K562 (cell line): ENCODE data around the gene MYO18B. TPM values are rescaled to one million over a fixed set of nuclear protein-coding genes. Genes with fewer than 3 reads are reported as not detected.

Experiments used
- ATAC-seq: fragments of 200-7000 bp; cut with Tn5 transposase; 3 replicates; pipeline ENCODE4 v1.9.1; 2020; ENCODE audit warnings: moderate library complexity
- BruUV-seq: library from RNA; stranded (reverse); fragments of 400-500 nt; replicated peaks from 2 replicates; lab custom pipeline; 2021; lab: Mats Ljungman, UMichigan
- CTCF ChIA-PET: fragments of 300-600 bp; formaldehyde crosslinking; extraction: SDS; loops from one replicate; lab custom pipeline; 2021; ENCODE audit warnings: low intra/inter-chr PET ratio; lab: Yijun Ruan, JAX
- POLR2A ChIA-PET: fragments of 300-600, 350-650 bp; sonication (Branson Sonifier 250); formaldehyde crosslinking; extraction: SDS; loops from one replicate; lab custom pipeline; 2021; ENCODE audit warnings: antibody characterized with exemption, inconsistent platforms; lab: Yijun Ruan, JAX
- DNase-seq, 4 experiments: peaks; one replicate each; pipeline versions ENCODE4 v3.0.0 to v3.0.0-alpha.2; 2011 to 2018; ENCODE audit warnings: low spot score in 3 of 4, mixed read lengths in 3 of 4; ENCODE audit errors: extremely low read depth in 1 of 4
- FAIRE-seq: peaks from 2 replicates; lab custom pipeline; 2011; peaks lifted over from hg19 to GRCh38; lab: Jason Lieb, UNC
- H2AFZ ChIP-seq: 2 replicates; pipeline ENCODE4 v1.6.0; 2011; ENCODE audit warnings: low read depth, low read length, control low read depth, inconsistent platforms
- H3K27ac ChIP-seq: fragments of 200-600 bp; 3 replicates; pipeline ENCODE4 v1.8.0; 2011; ENCODE audit warnings: low read depth, mild to moderate bottlenecking, control low read depth, inconsistent platforms, low read length, moderate library complexity, mixed read lengths; ENCODE audit errors: extremely low read depth
- H3K27me3 ChIP-seq, 2 experiments: fragments of 300-600 bp in 1 of 2; 2 replicates in 1 of 2; 3 replicates in 1 of 2; pipeline versions ENCODE4 v1.6.0 to v1.8.0; 2011; ENCODE audit warnings: inconsistent platforms in 2 of 2, low read length in 2 of 2, mild to moderate bottlenecking in 1 of 2, mixed read lengths in 1 of 2, moderate library complexity in 1 of 2; ENCODE audit not compliant: control insufficient read depth in 2 of 2, insufficient read depth in 2 of 2
- H3K36me3 ChIP-seq: fragments of 300-600 bp; 3 replicates; pipeline ENCODE4 v1.8.0; 2011; ENCODE audit warnings: mild to moderate bottlenecking, low read length, inconsistent platforms; ENCODE audit not compliant: control insufficient read depth, insufficient read depth
- H3K4me1 ChIP-seq, 2 experiments: fragments of 200-600 bp in 1 of 2; replicated peaks in 1 of 2; 2 replicates in 1 of 2; 3 replicates in 1 of 2; pipeline versions ENCODE4 v1.5.1 to v1.8.0; 2011; ENCODE audit warnings: inconsistent platforms in 2 of 2, low read length in 2 of 2, mild to moderate bottlenecking in 1 of 2, mixed read lengths in 1 of 2, moderate library complexity in 1 of 2; ENCODE audit not compliant: control insufficient read depth in 2 of 2, insufficient read depth in 2 of 2
- H3K4me2 ChIP-seq: 2 replicates; pipeline ENCODE4 v1.6.1; 2011; ENCODE audit warnings: low read length, control low read depth, inconsistent platforms, mixed read lengths; ENCODE audit not compliant: insufficient read depth
- H3K4me3 ChIP-seq: fragments of 200-600 bp; sonication (generic), shearing (Covaris generic); 2 replicates; pipeline ENCODE4 v1.5.1; 2016; ENCODE audit warnings: control low read depth, inconsistent platforms
- H3K79me2 ChIP-seq: fragments of 200-600 bp; 3 replicates; pipeline ENCODE4 v1.8.0; 2011; ENCODE audit warnings: low read length, inconsistent platforms; ENCODE audit not compliant: control insufficient read depth, insufficient read depth
- H3K9ac ChIP-seq, 2 experiments: 2 replicates each; pipeline versions ENCODE4 v1.6.0 to v1.6.1; 2011; ENCODE audit warnings: low read depth in 2 of 2, low read length in 2 of 2, control low read depth in 1 of 2, inconsistent platforms in 1 of 2, mild to moderate bottlenecking in 1 of 2, mixed read lengths in 1 of 2; ENCODE audit not compliant: insufficient read depth in 1 of 2
- H3K9me1 ChIP-seq: one replicate; pipeline ENCODE4 v1.6.0; 2011; ENCODE audit warnings: inconsistent platforms, mild to moderate bottlenecking, low read length, moderate library complexity; ENCODE audit not compliant: control insufficient read depth, insufficient read depth
- H3K9me3 ChIP-seq: replicated peaks from 2 replicates; pipeline ENCODE4 v1.5.1; 2011; ENCODE audit warnings: low read depth, low read length, inconsistent platforms; ENCODE audit not compliant: control insufficient read depth, insufficient read depth
- H4K20me1 ChIP-seq: replicated peaks from 2 replicates; pipeline ENCODE4 v1.6.1; 2011; ENCODE audit warnings: low read length, inconsistent platforms, mixed read lengths; ENCODE audit not compliant: control insufficient read depth, insufficient read depth
- E2F3 ChIP-seq: fragments of 250-450 bp; sonication (Bioruptor Pico); IDR thresholded peaks from 2 replicates; pipeline ENCODE4 v1.4.0; 2020; ENCODE audit warnings: mild to moderate bottlenecking
- ELF2 ChIP-seq: fragments of 250-450 bp; sonication (Bioruptor Pico); IDR thresholded peaks from 2 replicates; pipeline ENCODE4 v1.5.0; 2021; ENCODE audit warnings: mild to moderate bottlenecking
- HNRNPK ChIP-seq: fragments of 200-400 bp; formaldehyde crosslinking; IDR thresholded peaks from one replicate; pipeline ENCODE4 v1.6.1; 2018; ENCODE audit warnings: mild to moderate bottlenecking, low read depth, low read length; ENCODE audit not compliant: poor library complexity, severe bottlenecking
- JUND ChIP-seq, 2 experiments: IDR thresholded peaks; 2 replicates in 1 of 2; 3 replicates in 1 of 2; pipeline ENCODE4 v1.6.1; 2011; ENCODE audit warnings: borderline replicate concordance in 2 of 2, low read depth in 2 of 2, low read length in 2 of 2, improper control_type of control experiment in 1 of 2, missing biosample characterization in 1 of 2, missing genetic modification characterization in 1 of 2, missing genetic modification reagents in 1 of 2
- U2AF1 ChIP-seq: fragments of 200-400 bp; formaldehyde crosslinking; optimal IDR thresholded peaks from 2 replicates; pipeline ENCODE3; 2017; ENCODE audit warnings: mild to moderate bottlenecking, low read depth, low read length, moderate library complexity
- ZBTB9 ChIP-seq: fragments of 450-650 bp; formaldehyde crosslinking; IDR thresholded peaks from 2 replicates; pipeline ENCODE4 v1.4.0; 2020; ENCODE audit warnings: mild to moderate bottlenecking, moderate library complexity
- ZNF121 ChIP-seq: sonication (generic); formaldehyde crosslinking; conservative IDR thresholded peaks from 2 replicates; pipeline ENCODE4 v1.8.0; 2022; ENCODE audit warnings: missing genetic modification reagents
- WGBS: fragments of 100-300 bp; shearing (Covaris generic); methylation state at CpG from one replicate; pipeline ENCODE4 v1.1.6; 2016; ENCODE audit warnings: low coverage, mixed read lengths; ENCODE audit not compliant: insufficient coverage; ENCODE audit errors: missing lambda C conversion rate; 5-methylcytosine and 5-hydroxymethylcytosine counted together
- in situ Hi-C: fragments of 300-500 bp; cut with MboI; formaldehyde crosslinking; loops from 4 replicates; pipeline ENCODE4 v1.15.0; 2018; ENCODE audit warnings: inconsistent platforms, mixed read lengths
- intact Hi-C: fragments of 100-400 bp; cut with micrococcal nuclease; formaldehyde crosslinking; loops from 2 replicates; pipeline ENCODE4 v1.14.2; 2022
- polyA plus RNA-seq, 8 experiments: library from polyadenylated mRNA; depleted of rRNA in 4 of 8; stranded (reverse) in 5 of 8; unstranded in 3 of 8; fragments of >200 nt; fragmentation: Nextera tagmentation in 2 of 8; fragmentation: Illumina TruSeq in 1 of 8; extraction: Ambion mirVana in 2 of 8; extraction: Trizol in 1 of 8; gene quantifications; 2 replicates each; pipeline versions ENCODE4 v1.2.1 to v1.2.3, GENCODE V29; 2011 to 2014; ENCODE audit warnings: inconsistent platforms in 1 of 8, missing spikeins in 1 of 8
- total RNA-seq, 7 experiments: library from RNA; depleted of rRNA in 6 of 7; stranded (reverse); fragments of >200 nt in 6 of 7; fragmentation: Illumina TruSeq in 2 of 7; extraction: Trizol in 2 of 7; gene quantifications; 2 replicates each; pipeline versions ENCODE4 v1.2.1 to v1.2.3, GENCODE V29; 2011 to 2021; ENCODE audit warnings: low replicate concordance in 1 of 7
- TF ChIP-seq, protein P1 (sequence below): conservative IDR thresholded peaks from 2 replicates; pipeline ENCODE4 v1.6.1; 2011; ENCODE audit warnings: low read depth, mild to moderate bottlenecking, low read length; ENCODE audit not compliant: control insufficient read depth
- TF ChIP-seq, protein P2 (sequence below), 2 experiments: fragments of 250-450 bp in 1 of 2; fragments of 450-650 bp in 1 of 2; sonication (Bioruptor Pico) in 1 of 2; IDR thresholded peaks; 2 replicates each; pipeline versions ENCODE4 v1.6.1 to v1.8.0; 2016 to 2021; ENCODE audit warnings: mild to moderate bottlenecking in 2 of 2, moderate library complexity in 2 of 2, missing compliant biosample characterization in 1 of 2, missing genetic modification characterization in 1 of 2
- TF ChIP-seq, protein P3 (sequence below): fragments of 450-650 bp; IDR thresholded peaks from 2 replicates; pipeline ENCODE4 v1.6.1; 2016; ENCODE audit warnings: low read depth, mild to moderate bottlenecking, moderate library complexity
- TF ChIP-seq, protein P4 (sequence below): fragments of 450-650 bp; formaldehyde crosslinking; conservative IDR thresholded peaks from 2 replicates; pipeline ENCODE4 v1.4.0; 2022; ENCODE audit warnings: mild to moderate bottlenecking, missing genetic modification characterization
- TF ChIP-seq, protein P5 (sequence below): fragments of 250-450 bp; sonication (Bioruptor Pico); IDR thresholded peaks from 2 replicates; pipeline ENCODE4 v1.5.0; 2021
- TF ChIP-seq, protein P6 (sequence below): fragments of 450-650 bp; IDR thresholded peaks from 2 replicates; pipeline ENCODE4 v1.6.1; 2017; ENCODE audit warnings: mild to moderate bottlenecking, moderate library complexity

Gene MYO18B
- total and polyA plus RNA-seq, 9 of the 15 experiments (the other 6 are each of a cell fraction or from before 2014, with no cell fraction given): 0.06 to 7.0 (median 4.3) TPM

DNA sequence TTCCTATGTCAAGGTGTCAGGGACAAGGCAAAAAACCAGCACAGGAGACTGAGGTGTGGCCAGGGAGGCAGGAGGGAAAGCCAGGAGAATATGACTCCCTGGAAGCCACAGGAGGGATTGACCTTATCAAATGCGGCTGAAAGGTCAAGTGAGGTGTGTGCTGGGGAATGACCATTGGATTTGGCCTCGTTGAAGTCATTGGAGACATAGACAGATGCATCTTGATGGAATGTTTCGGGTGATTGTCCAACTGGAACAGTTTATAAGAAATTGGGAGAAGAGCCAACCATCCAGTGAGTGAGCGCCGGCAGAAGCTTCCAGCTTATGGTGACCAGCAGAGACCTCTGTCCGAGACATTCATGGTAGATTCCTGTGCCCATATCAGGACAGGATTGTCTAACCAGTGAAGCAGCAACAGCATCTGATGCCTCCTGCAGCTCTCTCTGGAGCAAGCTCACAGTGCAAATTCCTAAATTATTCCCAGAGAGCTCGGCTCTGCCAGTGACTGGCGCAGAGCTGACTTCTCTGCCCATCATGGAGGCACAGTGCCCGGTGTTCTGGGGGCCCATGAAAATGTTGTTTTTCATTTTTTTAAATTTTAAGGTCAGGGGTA lies 95.4 kb downstream of the MYO18B start:
- no peak for DNase-seq

More for the DNA sequence above, 95.4 kb downstream of the MYO18B start:
- Histone ChIP-seq H3K27me3 (no peaks in the 10 kb centered on the region), H3K27ac (no peak overlapping the region), H3K79me2 (no peaks in the 10 kb centered on the region), H3K4me2 (no peak overlapping the region), H3K9me3 (no peaks in the 10 kb centered on the region), H3K4me1 (no peaks in the 10 kb centered on the region), H3K9me1 (no peaks in the 10 kb centered on the region), H3K36me3 (peaks cover 11% of the 10 kb centered on the region; the same call in 2 of the 3 replicates), H4K20me1 (no peaks in the 10 kb centered on the region), H2AFZ (no peak overlapping the region), H3K4me3 (no peak overlapping the region), H3K9ac (no peak overlapping the region)
- in situ Hi-C loops (no loop called here), intact Hi-C loops (no loop called here)
- 73% methylated on average over 8 of the region's 9 CpGs for WGBS
- FAIRE-seq: no peak
- no TSS peak for BruUV-seq
- ChIA-PET CTCF (no interaction called here), POLR2A (no interaction called here)
- ATAC-seq: no peak
- no peak for TF ChIP-seq U2AF1
- TF ChIP-seq ZNF121 (CRISPR knock-in tag): no peak
- TF ChIP-seq, protein P1, sequence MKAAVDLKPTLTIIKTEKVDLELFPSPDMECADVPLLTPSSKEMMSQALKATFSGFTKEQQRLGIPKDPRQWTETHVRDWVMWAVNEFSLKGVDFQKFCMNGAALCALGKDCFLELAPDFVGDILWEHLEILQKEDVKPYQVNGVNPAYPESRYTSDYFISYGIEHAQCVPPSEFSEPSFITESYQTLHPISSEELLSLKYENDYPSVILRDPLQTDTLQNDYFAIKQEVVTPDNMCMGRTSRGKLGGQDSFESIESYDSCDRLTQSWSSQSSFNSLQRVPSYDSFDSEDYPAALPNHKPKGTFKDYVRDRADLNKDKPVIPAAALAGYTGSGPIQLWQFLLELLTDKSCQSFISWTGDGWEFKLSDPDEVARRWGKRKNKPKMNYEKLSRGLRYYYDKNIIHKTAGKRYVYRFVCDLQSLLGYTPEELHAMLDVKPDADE: no peak
- TF ChIP-seq, protein P2, sequence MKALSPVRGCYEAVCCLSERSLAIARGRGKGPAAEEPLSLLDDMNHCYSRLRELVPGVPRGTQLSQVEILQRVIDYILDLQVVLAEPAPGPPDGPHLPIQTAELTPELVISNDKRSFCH (CRISPR knock-in tag; IDR thresholded peaks at IDR 0.05): no peak
- TF ChIP-seq, protein P2 (tag; IDR thresholded peaks at IDR 0.05): no peak
- TF ChIP-seq, protein P3, sequence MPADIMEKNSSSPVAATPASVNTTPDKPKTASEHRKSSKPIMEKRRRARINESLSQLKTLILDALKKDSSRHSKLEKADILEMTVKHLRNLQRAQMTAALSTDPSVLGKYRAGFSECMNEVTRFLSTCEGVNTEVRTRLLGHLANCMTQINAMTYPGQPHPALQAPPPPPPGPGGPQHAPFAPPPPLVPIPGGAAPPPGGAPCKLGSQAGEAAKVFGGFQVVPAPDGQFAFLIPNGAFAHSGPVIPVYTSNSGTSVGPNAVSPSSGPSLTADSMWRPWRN: no peak
- no peak for TF ChIP-seq ZBTB9 (CRISPR knock-in tag)
- TF ChIP-seq JUND (IDR thresholded peaks at IDR 0.05; ENCODE audit: borderline replicate concordance, low read depth, low read length): no peak
- TF ChIP-seq JUND (tag; IDR thresholded peaks at IDR 0.05; ENCODE audit: borderline replicate concordance, low read depth, low read length): no peak
- TF ChIP-seq, protein P4, sequence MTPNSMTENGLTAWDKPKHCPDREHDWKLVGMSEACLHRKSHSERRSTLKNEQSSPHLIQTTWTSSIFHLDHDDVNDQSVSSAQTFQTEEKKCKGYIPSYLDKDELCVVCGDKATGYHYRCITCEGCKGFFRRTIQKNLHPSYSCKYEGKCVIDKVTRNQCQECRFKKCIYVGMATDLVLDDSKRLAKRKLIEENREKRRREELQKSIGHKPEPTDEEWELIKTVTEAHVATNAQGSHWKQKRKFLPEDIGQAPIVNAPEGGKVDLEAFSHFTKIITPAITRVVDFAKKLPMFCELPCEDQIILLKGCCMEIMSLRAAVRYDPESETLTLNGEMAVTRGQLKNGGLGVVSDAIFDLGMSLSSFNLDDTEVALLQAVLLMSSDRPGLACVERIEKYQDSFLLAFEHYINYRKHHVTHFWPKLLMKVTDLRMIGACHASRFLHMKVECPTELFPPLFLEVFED: no peak
- TF ChIP-seq E2F3: no peak
- TF ChIP-seq ELF2: no peak
- TF ChIP-seq, protein P5, sequence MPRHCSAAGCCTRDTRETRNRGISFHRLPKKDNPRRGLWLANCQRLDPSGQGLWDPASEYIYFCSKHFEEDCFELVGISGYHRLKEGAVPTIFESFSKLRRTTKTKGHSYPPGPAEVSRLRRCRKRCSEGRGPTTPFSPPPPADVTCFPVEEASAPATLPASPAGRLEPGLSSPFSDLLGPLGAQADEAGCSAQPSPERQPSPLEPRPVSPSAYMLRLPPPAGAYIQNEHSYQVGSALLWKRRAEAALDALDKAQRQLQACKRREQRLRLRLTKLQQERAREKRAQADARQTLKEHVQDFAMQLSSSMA (CRISPR knock-in tag): no peak
- TF ChIP-seq, protein P6, sequence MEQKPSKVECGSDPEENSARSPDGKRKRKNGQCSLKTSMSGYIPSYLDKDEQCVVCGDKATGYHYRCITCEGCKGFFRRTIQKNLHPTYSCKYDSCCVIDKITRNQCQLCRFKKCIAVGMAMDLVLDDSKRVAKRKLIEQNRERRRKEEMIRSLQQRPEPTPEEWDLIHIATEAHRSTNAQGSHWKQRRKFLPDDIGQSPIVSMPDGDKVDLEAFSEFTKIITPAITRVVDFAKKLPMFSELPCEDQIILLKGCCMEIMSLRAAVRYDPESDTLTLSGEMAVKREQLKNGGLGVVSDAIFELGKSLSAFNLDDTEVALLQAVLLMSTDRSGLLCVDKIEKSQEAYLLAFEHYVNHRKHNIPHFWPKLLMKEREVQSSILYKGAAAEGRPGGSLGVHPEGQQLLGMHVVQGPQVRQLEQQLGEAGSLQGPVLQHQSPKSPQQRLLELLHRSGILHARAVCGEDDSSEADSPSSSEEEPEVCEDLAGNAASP: no peak
- no peak for TF ChIP-seq HNRNPK
